Esophagus muscularis mucosa (tissue), 4 donors: ENCODE results near the gene CUX1. TPM values are rescaled to one million over a fixed set of nuclear protein-coding genes. Genes with fewer than 3 reads are reported as not detected.

Experiments used
- DNase-seq: peaks from one replicate; pipeline ENCODE4 v3.0.0-alpha.2; 2017; ENCODE audit errors: extremely low spot score
- H3K27ac ChIP-seq, 4 donors: fragments of 200-600 bp; sonication (generic); replicated peaks in 1 of 4; 1 replicate in 3 of 4; 2 replicates in 1 of 4; pipeline ENCODE4 v1.5.1; 2016 to 2019; ENCODE audit warnings: mild to moderate bottlenecking in 1 of 4
- H3K27me3 ChIP-seq, 4 donors: fragments of 200-600 bp; sonication (generic); one replicate each; pipeline versions ENCODE4 v1.5.1 to v1.6.0; 2016 to 2019
- H3K36me3 ChIP-seq, 4 donors: fragments of 200-600 bp; sonication (generic); one replicate each; pipeline ENCODE4 v1.5.1; 2016 to 2019
- H3K4me1 ChIP-seq, 4 donors: fragments of 200-600 bp; sonication (generic); one replicate each; pipeline ENCODE4 v1.5.1; 2016 to 2019
- H3K4me3 ChIP-seq, 4 donors: fragments of 200-600 bp; sonication (generic); 1 replicate in 2 of 4; 2 replicates in 2 of 4; pipeline ENCODE4 v1.5.1; 2016 to 2019; ENCODE audit warnings: mild to moderate bottlenecking in 4 of 4, moderate library complexity in 1 of 4
- H3K9me3 ChIP-seq, 4 donors: fragments of 200-600 bp; sonication (generic); 1 replicate in 3 of 4; 2 replicates in 1 of 4; pipeline ENCODE4 v1.5.1; 2016 to 2019
- EP300 ChIP-seq: sonication (generic); formaldehyde crosslinking; IDR thresholded peaks from one replicate; pipeline ENCODE4 v1.6.1; 2017; ENCODE audit warnings: antibody characterized with exemption
- POLR2A ChIP-seq: fragments of 450-650 bp; IDR thresholded peaks from one replicate; pipeline ENCODE4 v1.6.1; 2017; ENCODE audit warnings: antibody characterized with exemption, moderate library complexity, mild to moderate bottlenecking, low read depth
- POLR2AphosphoS5 ChIP-seq, 2 donors: sonication (generic); formaldehyde crosslinking; IDR thresholded peaks; one replicate each; pipeline ENCODE4 v1.6.1; 2017; ENCODE audit warnings: antibody characterized with exemption in 2 of 2
- WGBS: methylation state at CpG from one replicate; pipeline ENCODE4 v1.1.5; 2018; 5-methylcytosine and 5-hydroxymethylcytosine counted together
- intact Hi-C: fragments of 100-400 bp; cut with DNase I; formaldehyde crosslinking; loops from one replicate; pipeline ENCODE4 v1.15.1; 2023
- total RNA-seq, 4 donors: library from RNA; depleted of rRNA; stranded (reverse); fragments of >200 nt; gene quantifications; one replicate each; pipeline versions ENCODE4 v1.1.0 to v1.2.1, GENCODE V29; 2016
- TF ChIP-seq, protein P1 (sequence below), 3 experiments: fragments of 200-600 bp in 2 of 3; fragments of 450-650 bp in 1 of 3; sonication (generic) in 2 of 3; IDR thresholded peaks; one replicate each; pipeline ENCODE4 v1.5.1; 2017 to 2019; ENCODE audit warnings: antibody characterized with exemption in 3 of 3, mild to moderate bottlenecking in 2 of 3, moderate library complexity in 1 of 3

CUX1 gene
- total RNA-seq, 4 donors from 2014 or later = 61.5 to 136 (median 92.3) TPM

DNA sequence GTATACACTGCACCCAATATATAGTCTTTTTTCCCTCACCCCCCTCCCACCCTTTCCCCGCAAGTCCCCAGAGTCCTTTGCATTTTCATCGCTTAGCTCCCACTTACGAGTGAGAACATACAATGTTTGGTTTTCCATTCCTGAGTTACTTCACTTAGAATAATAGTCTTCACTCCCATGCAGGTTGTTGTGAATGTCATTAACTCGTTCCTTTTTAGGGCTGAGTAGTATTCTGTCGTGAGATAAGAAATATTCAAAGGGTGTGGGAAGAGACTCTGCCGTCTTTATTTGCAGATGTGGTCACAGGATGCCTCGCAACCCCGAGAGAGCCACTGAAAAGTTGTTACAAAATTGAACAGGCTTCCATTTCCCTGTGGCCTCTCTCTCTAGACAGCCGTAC is 331.4 kb downstream of the CUX1 start:
- intact Hi-C loops = no loop called here
- H3K27ac ChIP-seq = no peak overlapping the region
- H3K36me3 ChIP-seq = peaks cover 0 to 3% (median 0%) of the 10 kb centered on the region in 4 donors
- 99% methylated on average over 9 of the region's 9 CpGs for WGBS
- DNase-seq = no peak
- TF ChIP-seq, protein P1, sequence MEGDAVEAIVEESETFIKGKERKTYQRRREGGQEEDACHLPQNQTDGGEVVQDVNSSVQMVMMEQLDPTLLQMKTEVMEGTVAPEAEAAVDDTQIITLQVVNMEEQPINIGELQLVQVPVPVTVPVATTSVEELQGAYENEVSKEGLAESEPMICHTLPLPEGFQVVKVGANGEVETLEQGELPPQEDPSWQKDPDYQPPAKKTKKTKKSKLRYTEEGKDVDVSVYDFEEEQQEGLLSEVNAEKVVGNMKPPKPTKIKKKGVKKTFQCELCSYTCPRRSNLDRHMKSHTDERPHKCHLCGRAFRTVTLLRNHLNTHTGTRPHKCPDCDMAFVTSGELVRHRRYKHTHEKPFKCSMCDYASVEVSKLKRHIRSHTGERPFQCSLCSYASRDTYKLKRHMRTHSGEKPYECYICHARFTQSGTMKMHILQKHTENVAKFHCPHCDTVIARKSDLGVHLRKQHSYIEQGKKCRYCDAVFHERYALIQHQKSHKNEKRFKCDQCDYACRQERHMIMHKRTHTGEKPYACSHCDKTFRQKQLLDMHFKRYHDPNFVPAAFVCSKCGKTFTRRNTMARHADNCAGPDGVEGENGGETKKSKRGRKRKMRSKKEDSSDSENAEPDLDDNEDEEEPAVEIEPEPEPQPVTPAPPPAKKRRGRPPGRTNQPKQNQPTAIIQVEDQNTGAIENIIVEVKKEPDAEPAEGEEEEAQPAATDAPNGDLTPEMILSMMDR (IDR thresholded peaks at IDR 0.05) = no peak
- no peak overlapping the region for H3K4me3 ChIP-seq
- no peaks in the 10 kb centered on the region for H3K9me3 ChIP-seq
- peaks cover 16 to 18% (median 17%) of the 10 kb centered on the region in 4 donors for H3K4me1 ChIP-seq
- H3K27me3 ChIP-seq = no peaks in the 10 kb centered on the region

- Histone ChIP-seq H3K4me1 (peaks cover 16 to 19% (median 17%) of the 10 kb centered on the region in 4 donors), H3K27ac (no peak overlapping the region), H3K27me3 (no peaks in the 10 kb centered on the region), H3K36me3 (peaks cover 0 to 3% (median 0%) of the 10 kb centered on the region in 4 donors), H3K9me3 (no peaks in the 10 kb centered on the region), H3K4me3 (no peak overlapping the region)
- no peak for DNase-seq
- TF ChIP-seq, protein P1 (IDR thresholded peaks at IDR 0.05) = no peak
- TF ChIP-seq POLR2AphosphoS5 (IDR thresholded peaks at IDR 0.05) (no peak), EP300 (no peak), POLR2A (no peak)
- intact Hi-C loops = no loop called here
- WGBS = 98% methylated on average over 10 of the region's 12 CpGs
These were observed 332.0 kb downstream of the CUX1 start for GRCh38 chr7:102149416-102149815.

DNA sequence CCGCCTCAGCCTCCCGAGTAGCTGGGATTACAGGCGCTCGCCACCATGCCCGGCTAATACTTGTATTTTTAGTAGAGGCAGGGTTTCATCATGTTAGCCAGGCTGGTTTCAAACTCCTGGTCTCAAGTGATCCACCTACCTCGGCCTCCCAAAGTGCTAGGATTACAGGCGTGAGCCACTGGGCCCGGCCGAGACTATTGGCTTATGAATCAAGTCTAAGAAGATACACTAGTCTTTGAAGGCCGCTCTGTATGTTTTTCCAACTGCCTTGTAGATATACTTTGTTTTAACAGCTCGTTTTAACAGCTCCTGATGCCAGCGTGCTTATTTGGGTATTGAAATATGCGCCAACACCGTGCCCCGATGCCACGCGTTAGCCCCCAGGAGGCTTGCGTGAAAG is 332.8 kb downstream of the CUX1 start:
- intact Hi-C loops = no loop called here
- WGBS = 92% methylated on average over 18 of the region's 18 CpGs
- TF ChIP-seq, protein P1 (IDR thresholded peaks at IDR 0.05) = no peak
- TF ChIP-seq EP300 (no peak), POLR2A (no peak), POLR2AphosphoS5 (IDR thresholded peaks at IDR 0.05) (no peak)
- H3K27ac ChIP-seq = no peak overlapping the region
- peaks cover 16 to 20% (median 17%) of the 10 kb centered on the region in 4 donors for H3K4me1 ChIP-seq
- DNase-seq = no peak
- H3K9me3 ChIP-seq = no peaks in the 10 kb centered on the region
- H3K36me3 ChIP-seq = peaks cover 0 to 3% (median 0%) of the 10 kb centered on the region in 4 donors
- no peak overlapping the region for H3K4me3 ChIP-seq
- H3K27me3 ChIP-seq = no peaks in the 10 kb centered on the region

- Histone ChIP-seq H3K36me3 (peaks cover 0 to 5% (median 0%) of the 10 kb centered on the region in 4 donors), H3K4me3 (no peak overlapping the region), H3K4me1 (peaks cover 16 to 26% (median 17%) of the 10 kb centered on the region in 4 donors), H3K27me3 (no peaks in the 10 kb centered on the region), H3K27ac (peak overlapping the region; percentile 64 to 76 (median 70)), H3K9me3 (no peaks in the 10 kb centered on the region)
- DNase-seq = no peak
- intact Hi-C loops = no loop called here
- TF ChIP-seq POLR2AphosphoS5 (IDR thresholded peaks at IDR 0.05) (no peak), POLR2A (no peak), EP300 (peak; percentile 54)
- TF ChIP-seq, protein P1 (IDR thresholded peaks at IDR 0.05) = no peak
- WGBS = 43% methylated on average over 21 of the region's 21 CpGs
These were observed 335.5 kb downstream of the CUX1 start for GRCh38 chr7:102152672-102153598.
